Activated CD8-positive, alpha-beta memory T cell treated with anti-CD3 and anti-CD28 coated beads, Interleukin-2, amount 10 ng/mL, durations not matched to agents 7 days and 5 days (primary cell): ENCODE results near the gene XYLT1. TPM values are rescaled to one million over a fixed set of nuclear protein-coding genes. Genes with fewer than 3 reads are reported as not detected.
A peak's percentile ranks its signal among the peaks of the same experiment; 100 is the strongest.

ENCODE experiments used
- ATAC-seq: fragments of 150-1000 bp; cut with Tn5 transposase; one replicate; pipeline ENCODE4 v1.10.0; 2021; ENCODE audit warnings: moderate library complexity
- CTCF ChIA-PET: fragments of 350-600 bp; sonication (Branson Sonifier 250); formaldehyde crosslinking; loops from one replicate; lab custom pipeline; 2021; ENCODE audit warnings: antibody characterized with exemption; lab: Charles Lee
- DNase-seq: peaks from one replicate; pipeline ENCODE4 v3.0.0-alpha.2; 2020
- H3K27ac Mint-ChIP-seq: one replicate; pipeline ENCODE4 v1.8.0; 2021; ENCODE audit warnings: mild to moderate bottlenecking, mixed read lengths
- H3K27me3 Mint-ChIP-seq: one replicate; pipeline ENCODE4 v1.8.0; 2021; ENCODE audit warnings: mixed read lengths
- H3K36me3 Mint-ChIP-seq: one replicate; pipeline ENCODE4 v1.8.0; 2021; ENCODE audit warnings: mild to moderate bottlenecking, mixed read lengths
- H3K4me1 Mint-ChIP-seq: one replicate; pipeline ENCODE4 v1.8.0; 2021; ENCODE audit warnings: mixed read lengths
- H3K4me3 Mint-ChIP-seq: one replicate; pipeline ENCODE4 v1.8.0; 2021; ENCODE audit warnings: mild to moderate bottlenecking, moderate library complexity, mixed read lengths
- H3K9me3 Mint-ChIP-seq: one replicate; pipeline ENCODE4 v1.8.0; 2022; ENCODE audit warnings: low read depth, mixed read lengths
- total RNA-seq, 2 experiments: library from RNA; stranded (reverse); gene quantifications; one replicate each; pipeline ENCODE4 v1.2.3, GENCODE V29; 2021

Gene XYLT1
- total RNA-seq, 2 experiments from 2014 or later, result 35.7 to 40.9 TPM

DNA sequence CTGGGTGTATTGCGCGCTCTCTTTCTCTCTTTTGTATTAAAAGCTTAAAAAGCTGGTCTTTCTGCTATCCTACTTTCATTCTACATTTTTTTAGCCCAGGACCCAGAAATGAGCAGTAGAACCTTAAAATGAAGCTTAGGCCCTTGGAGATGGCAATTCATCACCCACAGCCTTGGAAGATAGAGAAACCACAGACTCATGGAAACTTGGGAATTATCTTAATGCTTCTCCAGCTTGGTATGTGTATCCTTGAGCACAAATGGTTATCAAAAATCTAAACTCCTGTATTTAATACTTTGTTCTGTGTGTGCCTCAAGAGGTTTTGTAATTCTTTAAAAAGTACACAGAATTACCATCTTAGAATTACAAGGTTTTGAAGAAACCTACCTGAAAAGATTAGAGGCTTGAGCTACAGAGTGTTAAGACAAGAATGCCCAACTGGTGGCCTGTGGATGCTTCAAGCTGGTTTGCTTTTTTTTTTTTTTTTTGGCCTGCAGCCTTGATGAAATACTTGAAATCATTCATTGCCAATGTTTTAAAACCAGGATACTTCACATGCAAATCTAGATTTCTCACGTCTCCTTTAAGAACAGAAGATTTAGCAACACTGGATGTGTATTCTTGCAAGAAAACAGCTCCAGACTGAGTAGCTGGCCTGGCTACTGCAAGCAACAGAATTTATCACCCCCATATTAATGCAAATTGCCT lies 105.0 kb downstream of the XYLT1 start:
- no peaks in the 10 kb centered on the region for H3K27me3 Mint-ChIP-seq

DNA sequence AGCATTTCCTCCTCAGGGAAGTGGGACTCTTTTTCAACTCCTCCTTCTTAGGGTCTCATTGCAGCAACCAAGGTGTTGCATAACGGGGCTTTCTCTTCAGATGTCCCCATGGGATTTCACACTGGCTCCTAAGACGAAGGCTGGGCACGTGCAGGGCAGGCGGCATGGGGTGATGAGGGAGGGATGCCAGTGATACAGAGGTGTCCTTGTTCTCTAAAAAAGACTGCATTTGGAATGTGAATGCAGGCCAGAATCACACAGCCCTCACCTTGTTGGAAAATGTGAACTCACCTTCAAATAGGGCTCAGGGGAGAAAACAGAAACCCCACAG lies 105.6 kb downstream of the XYLT1 start:
- H3K27me3 Mint-ChIP-seq, result no peaks in the 10 kb centered on the region
- H3K36me3 Mint-ChIP-seq, result peaks cover 21% of the 10 kb centered on the region
- DNase-seq, result no peak
- H3K27ac Mint-ChIP-seq, result peak overlapping the region; percentile 76
- ATAC-seq, result no peak
- peaks cover 94% of the 10 kb centered on the region for H3K4me1 Mint-ChIP-seq
- no peak overlapping the region for H3K4me3 Mint-ChIP-seq
- H3K9me3 Mint-ChIP-seq, result no peaks in the 10 kb centered on the region
- CTCF ChIA-PET, result interaction anchor here (1.0 to 7.1 kb wide), 3 partner anchors 8 to 84 kb away, joined by 3 to 52 read pairs (median 5); no protein-coding TSS in a partner anchor

More for the DNA sequence above, 105.0 kb downstream of the XYLT1 start:
- H3K36me3 Mint-ChIP-seq, result peaks cover 21% of the 10 kb centered on the region
- peak overlapping the region; percentile 76 for H3K27ac Mint-ChIP-seq
- no peak overlapping the region for H3K4me3 Mint-ChIP-seq
- peaks cover 94% of the 10 kb centered on the region for H3K4me1 Mint-ChIP-seq
- no peaks in the 10 kb centered on the region for H3K9me3 Mint-ChIP-seq
- CTCF ChIA-PET, result interaction anchor here (0.7 to 7.1 kb wide), 6 partner anchors 9 to 102 kb away, joined by 4 to 52 read pairs (median 6); no protein-coding TSS in a partner anchor
- ATAC-seq (no peak), DNase-seq (no peak)

DNA sequence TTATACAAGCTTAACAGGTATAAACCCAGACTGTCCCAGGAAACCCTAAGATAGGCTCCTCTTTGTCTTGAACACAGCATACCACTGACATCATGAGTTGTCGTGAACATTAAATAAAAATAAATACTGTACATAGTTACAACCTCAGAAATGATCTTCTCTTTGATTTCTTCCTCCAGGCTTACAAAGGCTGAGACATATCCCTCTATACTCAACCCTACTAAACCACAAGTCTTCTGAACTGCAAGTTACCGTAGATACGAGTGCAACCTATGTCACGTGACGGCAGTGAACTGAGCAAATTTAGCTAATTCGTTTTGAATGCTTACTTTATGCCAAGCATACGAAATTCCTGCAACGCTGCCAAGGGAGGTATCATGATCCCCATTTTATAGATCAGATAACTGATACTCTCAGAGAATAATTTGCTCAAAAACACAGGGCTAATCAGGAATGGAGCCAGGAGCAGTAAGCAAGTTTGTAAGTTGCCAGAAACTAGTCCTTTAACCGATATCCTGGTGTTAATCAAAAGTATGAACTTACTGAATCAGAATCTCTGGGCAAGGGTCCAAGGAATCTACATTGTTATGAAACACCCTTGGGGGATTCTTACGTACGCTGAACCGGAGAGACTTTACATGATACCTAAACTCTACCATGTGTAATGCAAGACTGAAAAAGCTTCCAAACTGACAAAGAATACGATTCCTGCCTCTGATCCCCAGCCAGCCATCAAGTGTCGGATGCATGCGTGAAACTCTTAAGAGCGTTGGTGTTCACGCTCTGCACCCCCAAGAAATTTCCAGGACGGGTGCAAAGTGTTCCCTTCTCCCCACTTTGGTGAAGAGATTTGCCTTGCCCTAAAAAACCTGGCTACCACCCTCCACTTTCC lies 106.2 kb downstream of the XYLT1 start:
- Mint-ChIP-seq H3K36me3 (peaks cover 21% of the 10 kb centered on the region), H3K27ac (peak overlapping the region; percentile 76), H3K4me3 (no peak overlapping the region), H3K4me1 (peaks cover 94% of the 10 kb centered on the region), H3K9me3 (no peaks in the 10 kb centered on the region), H3K27me3 (no peaks in the 10 kb centered on the region)
- ATAC-seq, result peak; percentile 72
- CTCF ChIA-PET, result interaction anchor here (1.0 to 1.6 kb wide), 3 partner anchors 8 to 85 kb away, joined by 3 to 5 read pairs (median 5); no protein-coding TSS in a partner anchor
- DNase-seq, result peak; percentile 79

DNA sequence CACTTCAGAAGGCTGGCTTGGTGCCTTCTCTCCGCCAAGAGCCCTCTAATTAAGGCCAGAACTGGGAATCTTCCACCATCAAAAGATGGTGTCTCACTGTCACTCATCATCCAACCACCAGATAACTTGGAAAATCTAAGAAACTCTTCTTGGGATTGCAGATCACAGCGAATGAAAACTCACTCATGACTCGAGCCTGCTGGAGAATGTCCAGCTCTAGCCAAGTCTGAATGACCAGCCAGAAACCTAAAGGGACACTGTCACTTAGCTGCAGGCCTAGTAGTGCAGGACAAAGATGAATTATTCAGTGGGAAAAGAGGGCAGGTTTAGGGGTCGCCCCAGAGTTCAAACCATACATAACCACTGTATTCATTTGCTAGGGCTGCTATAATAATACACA lies 107.8 kb downstream of the XYLT1 start:
- H3K9me3 Mint-ChIP-seq, result no peaks in the 10 kb centered on the region
- DNase-seq (no peak), ATAC-seq (no peak)
- peaks cover 94% of the 10 kb centered on the region for H3K4me1 Mint-ChIP-seq
- no peak overlapping the region for H3K27ac Mint-ChIP-seq
- CTCF ChIA-PET, result no interaction called here
- H3K4me3 Mint-ChIP-seq, result no peak overlapping the region
- no peaks in the 10 kb centered on the region for H3K27me3 Mint-ChIP-seq
- peaks cover 25% of the 10 kb centered on the region for H3K36me3 Mint-ChIP-seq

DNA sequence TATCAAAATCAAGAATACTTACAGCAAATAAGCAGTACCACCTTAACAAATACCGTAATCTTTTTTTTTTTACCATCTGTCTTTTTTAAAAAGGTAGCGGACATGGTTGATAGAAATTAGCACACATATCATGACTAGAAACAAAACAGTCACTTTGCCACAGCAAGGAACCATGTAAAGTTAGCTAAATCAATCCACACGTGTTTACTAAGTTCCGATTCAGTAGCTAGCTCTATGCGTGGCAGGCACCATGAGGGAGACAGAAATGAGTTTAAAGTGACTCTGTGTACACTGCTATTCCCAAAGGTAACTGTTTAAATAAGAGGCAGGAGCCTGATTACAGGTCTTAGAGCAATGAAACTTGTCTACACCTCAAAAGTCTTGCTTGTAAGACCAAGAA lies 108.6 kb downstream of the XYLT1 start:
- Mint-ChIP-seq H3K4me1 (peaks cover 93% of the 10 kb centered on the region), H3K27ac (no peak overlapping the region), H3K27me3 (no peaks in the 10 kb centered on the region), H3K4me3 (no peak overlapping the region), H3K36me3 (peaks cover 28% of the 10 kb centered on the region), H3K9me3 (no peaks in the 10 kb centered on the region)
- ATAC-seq, result no peak
- CTCF ChIA-PET, result interaction anchor here (1.0 kb wide), 1 partner anchor 105 kb away, joined by 3 read pairs; no protein-coding TSS in a partner anchor
- DNase-seq, result no peak

DNA sequence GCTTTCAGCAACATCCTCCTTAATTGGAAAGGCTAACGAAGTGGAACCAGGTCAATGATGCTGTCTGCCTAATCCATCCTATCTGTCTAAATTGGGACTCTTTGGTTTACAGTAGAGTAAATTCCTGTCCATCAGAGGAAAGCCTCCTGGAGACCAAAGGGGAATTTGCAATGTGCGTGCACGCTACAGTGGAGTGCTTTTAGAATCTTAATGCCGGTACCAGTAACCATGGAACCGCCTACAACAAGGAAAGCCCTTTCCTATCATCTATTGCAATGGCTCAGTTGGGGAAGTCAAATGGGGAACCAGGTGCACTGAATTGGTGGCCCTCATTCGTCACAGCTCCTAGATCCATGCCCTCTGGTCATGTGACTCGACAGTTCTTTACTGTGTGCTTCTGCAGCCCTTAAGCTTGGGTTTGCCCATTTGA lies 110.1 kb downstream of the XYLT1 start:
- no peak overlapping the region for H3K4me3 Mint-ChIP-seq
- H3K27ac Mint-ChIP-seq, result peak overlapping the region; percentile 83
- H3K4me1 Mint-ChIP-seq, result peaks cover 80% of the 10 kb centered on the region
- peaks cover 24% of the 10 kb centered on the region for H3K36me3 Mint-ChIP-seq
- no peaks in the 10 kb centered on the region for H3K27me3 Mint-ChIP-seq
- ATAC-seq (no peak), DNase-seq (no peak)
- CTCF ChIA-PET, result interaction anchor here (1.0 to 3.2 kb wide), 3 partner anchors 9 to 44 kb away, joined by 3 to 32 read pairs (median 31); no protein-coding TSS in a partner anchor
- H3K9me3 Mint-ChIP-seq, result no peaks in the 10 kb centered on the region

DNA sequence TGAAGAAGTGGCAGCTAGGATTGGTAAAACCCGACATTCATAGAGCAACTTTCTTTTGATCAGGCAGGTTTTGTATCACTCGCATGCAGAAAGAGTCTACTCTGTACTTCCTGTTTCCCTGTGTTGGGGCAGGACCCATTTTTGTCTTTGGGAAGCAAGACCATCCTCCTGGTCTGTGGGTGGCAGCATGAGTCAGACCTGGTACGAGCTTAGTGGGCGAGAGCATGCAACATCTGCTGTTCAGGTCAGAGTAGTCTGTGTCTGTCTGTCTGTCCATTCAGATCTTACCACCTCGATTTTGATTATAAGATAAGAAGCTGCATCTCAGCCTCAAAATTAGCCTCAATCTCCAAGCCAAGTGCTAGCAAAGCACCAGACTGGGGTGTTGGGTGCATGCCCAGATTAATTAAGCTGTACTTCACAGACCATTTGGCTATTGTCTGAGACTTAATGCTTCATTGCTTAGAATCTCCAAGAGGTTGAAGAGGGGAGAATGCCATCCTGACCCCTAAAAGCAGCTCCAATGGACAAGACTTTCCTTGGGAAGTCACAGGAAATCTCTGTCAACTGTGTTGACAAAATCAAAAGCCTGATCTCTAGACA lies 110.9 kb downstream of the XYLT1 start:
- Mint-ChIP-seq H3K9me3 (no peaks in the 10 kb centered on the region), H3K27me3 (no peaks in the 10 kb centered on the region), H3K4me1 (peaks cover 72% of the 10 kb centered on the region), H3K27ac (peak overlapping the region; percentile 83), H3K36me3 (peaks cover 28% of the 10 kb centered on the region), H3K4me3 (peak overlapping the region; percentile 3)
- ATAC-seq (peak; percentile 73), DNase-seq (peak; percentile 81)
- CTCF ChIA-PET, result interaction anchor here (0.9 to 3.2 kb wide), 6 partner anchors 10 to 108 kb away, joined by 3 to 32 read pairs (median 6); no protein-coding TSS in a partner anchor

DNA sequence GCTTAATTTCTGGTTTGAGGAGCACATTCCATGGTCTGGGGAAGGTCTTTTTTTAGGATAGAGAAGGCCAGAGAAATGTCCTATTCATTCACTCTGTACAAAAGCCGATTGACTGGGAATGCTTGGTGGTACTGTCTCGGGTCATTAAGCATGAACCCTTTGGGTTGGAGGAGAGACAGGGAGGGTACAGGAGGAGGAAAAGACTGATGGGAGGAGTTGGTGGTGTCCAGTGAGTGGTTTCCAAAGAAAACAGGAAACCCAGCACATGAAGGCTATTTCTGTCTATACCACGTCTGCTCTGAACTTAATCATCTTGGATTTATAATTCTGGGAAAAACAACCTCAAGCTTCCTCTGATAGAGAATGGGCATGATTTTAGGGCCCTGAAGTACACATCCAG lies 111.9 kb downstream of the XYLT1 start:
- CTCF ChIA-PET, result interaction anchor here (0.9 to 3.2 kb wide), 6 partner anchors 9 to 109 kb away, joined by 3 to 32 read pairs (median 6); no protein-coding TSS in a partner anchor
- H3K4me1 Mint-ChIP-seq, result peaks cover 63% of the 10 kb centered on the region
- H3K27ac Mint-ChIP-seq, result peak overlapping the region; percentile 83
- DNase-seq, result no peak
- H3K36me3 Mint-ChIP-seq, result peaks cover 30% of the 10 kb centered on the region
- no peaks in the 10 kb centered on the region for H3K9me3 Mint-ChIP-seq
- ATAC-seq, result no peak
- no peak overlapping the region for H3K4me3 Mint-ChIP-seq
- H3K27me3 Mint-ChIP-seq, result no peaks in the 10 kb centered on the region

DNA sequence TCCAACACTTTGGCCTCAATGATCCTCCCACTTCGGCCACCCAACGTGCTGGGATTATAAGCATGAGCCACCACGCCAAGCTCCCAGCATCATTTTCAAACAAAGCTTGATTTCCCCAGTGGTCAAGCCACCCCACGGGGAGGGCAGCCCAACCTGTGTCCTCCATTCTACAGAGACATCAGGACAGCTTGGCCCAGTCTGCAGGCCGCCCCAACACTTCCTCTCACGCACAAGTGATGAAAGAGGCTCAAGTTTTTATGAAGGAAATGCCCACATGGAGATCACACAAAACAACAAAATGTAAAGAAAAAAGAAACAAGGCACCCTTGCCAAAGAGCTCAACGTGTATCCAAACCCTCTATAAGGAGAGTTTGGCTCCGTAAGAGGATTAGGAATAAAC lies 112.4 kb downstream of the XYLT1 start:
- H3K4me3 Mint-ChIP-seq, result no peak overlapping the region
- DNase-seq (no peak), ATAC-seq (no peak)
- H3K27me3 Mint-ChIP-seq, result no peaks in the 10 kb centered on the region
- H3K36me3 Mint-ChIP-seq, result peaks cover 32% of the 10 kb centered on the region
- CTCF ChIA-PET, result interaction anchor here (1.8 to 3.2 kb wide), 4 partner anchors 12 to 110 kb away, joined by 4 to 32 read pairs (median 20); no protein-coding TSS in a partner anchor
- H3K27ac Mint-ChIP-seq, result peak overlapping the region; percentile 83
- no peaks in the 10 kb centered on the region for H3K9me3 Mint-ChIP-seq
- H3K4me1 Mint-ChIP-seq, result peaks cover 63% of the 10 kb centered on the region

DNA sequence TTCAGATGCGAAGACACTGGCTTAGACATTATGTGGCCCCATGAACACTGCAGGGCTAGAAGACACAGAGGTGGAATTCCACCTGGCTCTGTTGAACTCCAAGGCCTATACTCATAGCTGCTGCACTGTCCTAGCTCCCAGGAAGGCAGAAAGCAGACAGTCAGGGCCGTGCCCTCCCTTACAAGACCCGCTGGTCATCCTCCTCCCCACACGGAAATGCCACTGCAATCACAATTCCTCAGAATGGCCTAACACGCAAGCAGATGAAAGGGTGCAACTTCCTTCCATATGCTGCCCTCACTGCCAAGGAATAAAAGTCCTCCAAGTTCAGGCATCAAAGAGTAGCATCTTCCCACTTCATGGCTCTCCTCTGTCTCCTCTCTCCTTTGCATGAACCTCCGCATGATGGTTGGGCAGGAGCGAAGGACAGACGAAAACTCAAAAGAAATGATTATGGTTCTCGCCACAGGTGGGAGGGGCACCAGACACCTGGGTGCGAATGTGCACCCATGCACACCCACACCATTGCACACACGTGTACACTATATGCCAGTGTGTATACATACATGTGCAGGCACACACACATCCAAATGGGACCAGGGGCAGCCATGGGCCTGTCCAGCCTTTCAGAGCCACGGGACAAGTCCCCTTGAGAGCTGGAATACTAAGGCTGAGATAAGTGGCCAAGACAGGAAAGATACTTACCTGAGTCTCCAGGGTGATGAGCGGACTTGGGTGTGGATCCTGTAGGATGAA lies 113.3 kb downstream of the XYLT1 start:
- H3K4me3 Mint-ChIP-seq, result no peak overlapping the region
- DNase-seq (no peak), ATAC-seq (no peak)
- H3K36me3 Mint-ChIP-seq, result peaks cover 29% of the 10 kb centered on the region
- H3K4me1 Mint-ChIP-seq, result peaks cover 59% of the 10 kb centered on the region
- H3K27ac Mint-ChIP-seq, result no peak overlapping the region
- CTCF ChIA-PET, result interaction anchor here (1.3 to 3.2 kb wide), 3 partner anchors 8 to 60 kb away, joined by 4 to 31 read pairs (median 5); no protein-coding TSS in a partner anchor
- no peaks in the 10 kb centered on the region for H3K9me3 Mint-ChIP-seq
- no peaks in the 10 kb centered on the region for H3K27me3 Mint-ChIP-seq

DNA sequence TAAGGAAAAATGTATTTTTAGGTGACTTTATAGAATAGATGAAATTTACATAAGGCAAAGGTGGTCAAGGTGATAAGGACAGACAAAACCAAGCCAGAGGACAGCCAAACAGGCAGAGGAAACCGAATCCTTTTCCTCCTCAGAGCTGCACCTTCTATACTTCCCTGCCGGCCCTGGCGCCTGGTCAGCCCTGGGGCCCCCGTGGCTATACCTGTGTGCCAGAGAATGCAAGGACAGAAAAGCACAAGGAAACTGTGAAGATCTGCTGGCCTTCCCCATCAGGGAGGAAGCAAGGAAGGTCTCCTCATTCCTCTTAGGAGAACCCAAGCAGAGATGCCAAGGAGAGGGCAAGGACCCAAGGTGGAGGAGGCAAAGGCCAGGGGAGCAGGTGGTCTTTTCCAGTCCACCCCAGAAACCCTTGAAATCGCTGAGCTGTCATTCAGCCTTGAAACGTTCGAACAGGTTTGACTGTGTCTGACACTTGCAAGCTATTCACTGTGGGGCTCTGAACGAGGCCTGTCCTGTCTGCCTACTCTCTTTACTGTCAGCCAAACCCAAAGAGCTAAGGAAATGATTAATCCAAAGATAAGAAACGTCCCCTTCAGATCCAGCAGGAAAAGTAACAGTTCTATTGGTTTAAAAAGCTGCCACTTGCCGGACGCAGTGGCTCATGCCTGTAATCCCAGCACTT lies 114.4 kb downstream of the XYLT1 start:
- no peak for DNase-seq
- H3K4me3 Mint-ChIP-seq, result no peak overlapping the region
- H3K4me1 Mint-ChIP-seq, result peaks cover 62% of the 10 kb centered on the region
- H3K27me3 Mint-ChIP-seq, result no peaks in the 10 kb centered on the region
- CTCF ChIA-PET, result interaction anchor here (1.1 to 1.7 kb wide), 3 partner anchors 9 to 11 kb away, joined by 5 to 7 read pairs (median 5); no protein-coding TSS in a partner anchor
- H3K9me3 Mint-ChIP-seq, result no peaks in the 10 kb centered on the region
- H3K36me3 Mint-ChIP-seq, result peaks cover 29% of the 10 kb centered on the region
- ATAC-seq, result no peak
- H3K27ac Mint-ChIP-seq, result no peak overlapping the region

DNA sequence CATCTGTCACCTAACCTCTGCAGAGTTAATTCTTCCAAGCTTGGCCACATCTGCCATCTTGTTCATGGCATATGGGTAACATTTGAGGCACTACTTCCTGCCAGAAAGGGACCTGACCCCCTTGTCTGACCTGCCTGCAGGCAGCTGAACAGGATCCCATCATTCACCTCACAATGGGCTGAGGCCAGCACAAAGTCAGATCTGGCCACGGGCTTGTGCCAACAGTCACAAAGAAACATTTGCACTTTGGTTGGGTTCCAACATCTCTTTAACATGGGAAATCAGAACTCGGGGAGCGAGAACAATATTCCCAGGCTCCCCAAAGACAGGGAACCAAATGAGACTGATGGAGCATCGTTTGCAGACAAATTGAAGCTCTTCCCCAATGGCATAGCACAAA lies 116.1 kb downstream of the XYLT1 start:
- Mint-ChIP-seq H3K9me3 (no peaks in the 10 kb centered on the region), H3K27me3 (no peaks in the 10 kb centered on the region), H3K4me1 (peaks cover 49% of the 10 kb centered on the region), H3K27ac (no peak overlapping the region), H3K4me3 (no peak overlapping the region), H3K36me3 (peaks cover 39% of the 10 kb centered on the region)
- DNase-seq (no peak), ATAC-seq (no peak)
- CTCF ChIA-PET, result no interaction called here
